ENCODE measurements around the gene RPS6KB1.
"Not testable (repeated sequence)": the region's sequence is repeated elsewhere in the genome, so short reads cannot be mapped to it uniquely, and the experiment has no call there.

Gene RPS6KB1

GRCh38 chr17:59848778-59849177 lies 44.1 kb upstream of the RPS6KB1 start:
- Mint-ChIP-seq H3K4me3 (no peak overlapping the region), H3K36me3 (ENCODE audit: low read depth) (no peaks in the 10 kb centered on the region), H3K27me3 (ENCODE audit: low read depth) (no peaks in the 10 kb centered on the region), H3K27ac (peak overlapping the region; percentile 69 to 97 (median 84)), H3K9me3 (no peaks in the 10 kb centered on the region), H3K4me1 (peaks cover 64% of the 10 kb centered on the region)
- TF ChIP-seq, protein P1, sequence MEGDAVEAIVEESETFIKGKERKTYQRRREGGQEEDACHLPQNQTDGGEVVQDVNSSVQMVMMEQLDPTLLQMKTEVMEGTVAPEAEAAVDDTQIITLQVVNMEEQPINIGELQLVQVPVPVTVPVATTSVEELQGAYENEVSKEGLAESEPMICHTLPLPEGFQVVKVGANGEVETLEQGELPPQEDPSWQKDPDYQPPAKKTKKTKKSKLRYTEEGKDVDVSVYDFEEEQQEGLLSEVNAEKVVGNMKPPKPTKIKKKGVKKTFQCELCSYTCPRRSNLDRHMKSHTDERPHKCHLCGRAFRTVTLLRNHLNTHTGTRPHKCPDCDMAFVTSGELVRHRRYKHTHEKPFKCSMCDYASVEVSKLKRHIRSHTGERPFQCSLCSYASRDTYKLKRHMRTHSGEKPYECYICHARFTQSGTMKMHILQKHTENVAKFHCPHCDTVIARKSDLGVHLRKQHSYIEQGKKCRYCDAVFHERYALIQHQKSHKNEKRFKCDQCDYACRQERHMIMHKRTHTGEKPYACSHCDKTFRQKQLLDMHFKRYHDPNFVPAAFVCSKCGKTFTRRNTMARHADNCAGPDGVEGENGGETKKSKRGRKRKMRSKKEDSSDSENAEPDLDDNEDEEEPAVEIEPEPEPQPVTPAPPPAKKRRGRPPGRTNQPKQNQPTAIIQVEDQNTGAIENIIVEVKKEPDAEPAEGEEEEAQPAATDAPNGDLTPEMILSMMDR (IDR thresholded peaks at IDR 0.05; ENCODE audit: unreplicated experiment in 3 of 3): no peak

DNA sequence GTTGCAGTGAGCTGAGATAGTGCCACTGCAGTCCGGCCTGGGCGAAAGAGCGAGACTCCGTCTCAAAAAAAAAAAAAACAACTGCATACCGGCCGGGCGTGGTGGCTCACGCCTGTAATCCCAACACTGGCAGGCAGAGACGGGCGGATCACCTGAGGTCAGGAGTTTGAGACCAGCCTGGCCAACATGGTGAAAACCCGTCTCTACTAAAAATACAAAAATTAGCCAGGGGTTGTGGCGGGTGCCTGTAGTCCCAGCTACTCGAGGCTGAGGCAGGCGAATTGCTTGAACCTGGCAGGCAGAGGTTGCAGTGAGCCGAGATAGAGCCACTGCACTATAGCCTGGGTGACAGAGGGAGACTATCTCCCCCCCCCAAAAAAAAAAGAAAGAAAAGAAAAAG lies 42.6 kb upstream of the RPS6KB1 start:
- not testable (repeated sequence) for H3K9me3 Mint-ChIP-seq; H3K4me3 Mint-ChIP-seq; H3K27me3 Mint-ChIP-seq (ENCODE audit: low read depth); H3K36me3 Mint-ChIP-seq (ENCODE audit: low read depth); H3K27ac Mint-ChIP-seq
- peaks cover 58% of the 10 kb centered on the region for H3K4me1 Mint-ChIP-seq

DNA sequence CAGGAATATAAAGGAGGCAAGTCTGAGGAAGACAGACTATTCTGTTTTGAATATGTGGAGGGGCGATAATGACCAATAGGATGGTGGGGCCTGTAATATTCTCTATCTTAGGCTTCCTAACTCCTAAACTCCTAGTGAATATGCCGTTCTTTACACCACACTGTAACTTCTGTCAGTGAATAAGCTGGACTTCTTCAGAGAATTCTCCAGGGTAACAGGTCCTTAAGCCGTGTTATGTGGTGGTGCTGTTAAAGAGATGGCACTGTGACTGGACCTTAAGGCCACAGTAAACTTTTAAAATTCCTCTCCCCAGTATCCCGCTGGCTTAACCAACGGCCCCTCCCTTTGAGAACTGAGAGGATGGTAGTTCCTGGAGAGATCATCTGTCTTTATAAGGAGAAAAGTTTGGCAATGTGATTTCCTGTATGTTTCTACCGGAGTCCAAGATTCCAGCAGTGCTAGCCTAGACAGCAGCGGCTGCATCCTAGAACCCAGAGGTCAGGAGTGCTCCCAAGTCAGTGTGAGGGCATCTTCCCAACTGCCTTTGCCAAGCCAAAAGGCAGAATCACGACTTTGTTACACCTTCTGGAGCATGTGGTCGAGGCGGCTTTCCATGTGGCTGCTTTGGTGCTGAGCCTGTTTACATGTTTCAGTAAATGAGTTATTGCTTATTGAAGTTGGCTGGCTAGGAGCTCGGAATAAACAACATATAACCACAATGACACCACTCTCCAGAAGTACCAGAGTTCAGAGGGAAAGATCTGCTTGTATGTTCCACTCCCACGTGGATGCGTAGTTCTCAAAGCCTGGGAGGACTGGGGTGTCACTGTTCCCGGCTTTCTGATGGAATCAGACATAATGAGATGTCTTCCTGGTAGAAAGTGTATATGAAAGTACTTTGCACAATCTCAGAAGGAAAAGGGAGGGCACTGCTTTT lies 41.2 kb upstream of the RPS6KB1 start:
- Mint-ChIP-seq H3K9me3 (no peaks in the 10 kb centered on the region), H3K36me3 (ENCODE audit: low read depth) (no peaks in the 10 kb centered on the region), H3K27ac (peak overlapping the region; percentile 94 to 97 (median 94)), H3K27me3 (ENCODE audit: low read depth) (no peaks in the 10 kb centered on the region), H3K4me1 (peaks cover 49% of the 10 kb centered on the region), H3K4me3 (peak overlapping the region in 2 of 3 experiments; percentile 16 to 50)
- TF ChIP-seq, protein P1 (IDR thresholded peaks at IDR 0.05; ENCODE audit: unreplicated experiment in 3 of 3): no peak

GRCh38 chr17:59852847-59853167 lies 40.1 kb upstream of the RPS6KB1 start:
- H3K27me3 Mint-ChIP-seq (ENCODE audit: low read depth); H3K36me3 Mint-ChIP-seq (ENCODE audit: low read depth); H3K4me3 Mint-ChIP-seq; H3K9me3 Mint-ChIP-seq: not testable (repeated sequence)
- H3K27ac Mint-ChIP-seq: peak overlapping the region; percentile 90 to 97 (median 94)
- peaks cover 44% of the 10 kb centered on the region for H3K4me1 Mint-ChIP-seq

- Mint-ChIP-seq H3K9me3 (no peaks in the 10 kb centered on the region), H3K27me3 (ENCODE audit: low read depth) (no peaks in the 10 kb centered on the region), H3K27ac (peak overlapping the region; percentile 90 to 97 (median 94)), H3K4me1 (peaks cover 46% of the 10 kb centered on the region), H3K4me3 (no peak overlapping the region), H3K36me3 (ENCODE audit: low read depth) (no peaks in the 10 kb centered on the region)
- TF ChIP-seq, protein P1 (IDR thresholded peaks at IDR 0.05; ENCODE audit: unreplicated experiment in 3 of 3): peak in 2 of 3 experiments; percentile 22 to 42
These were observed 39.6 kb upstream of the RPS6KB1 start for GRCh38 chr17:59853168-59853918.

DNA sequence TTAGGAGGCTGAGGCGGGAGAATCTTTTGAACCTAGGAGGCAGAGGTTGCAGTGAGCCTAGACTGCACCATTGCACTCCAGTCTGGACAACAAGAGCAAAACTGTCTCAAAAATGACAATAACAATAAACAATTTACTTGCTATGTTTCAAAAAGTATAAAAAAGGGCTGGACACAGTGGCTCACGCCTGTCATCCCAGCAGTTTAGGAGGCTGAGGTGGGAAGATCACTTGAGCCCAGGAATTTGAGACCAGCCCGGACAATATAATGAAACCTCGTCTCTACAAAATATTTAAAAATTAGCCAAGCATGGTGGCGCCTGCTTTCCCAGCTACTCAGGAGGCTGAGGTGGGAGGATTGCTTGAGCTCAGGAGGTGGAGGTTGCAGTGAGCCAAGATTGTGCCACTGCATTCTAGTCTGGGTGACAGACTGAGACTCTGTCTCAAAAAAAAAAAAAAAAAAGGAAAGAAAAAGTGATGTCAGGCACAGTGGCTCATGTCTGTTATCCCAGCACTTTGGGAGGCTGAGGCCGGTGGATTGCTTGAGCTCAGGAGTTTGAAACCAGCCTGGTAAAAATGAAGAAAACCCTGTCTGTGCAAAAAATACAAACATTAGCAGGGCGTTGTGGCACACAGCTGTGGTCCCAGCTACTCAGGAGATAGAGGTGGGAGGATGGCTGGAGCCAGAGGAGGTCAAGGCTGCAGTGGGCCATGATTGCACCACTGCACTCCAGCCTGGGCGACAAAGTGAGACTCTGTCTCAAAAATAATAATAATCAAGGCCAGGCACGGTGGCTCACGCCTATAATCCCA lies 38.8 kb upstream of the RPS6KB1 start:
- not testable (repeated sequence) for H3K4me3 Mint-ChIP-seq; H3K36me3 Mint-ChIP-seq (ENCODE audit: low read depth)
- peak overlapping the region in 2 of 3 experiments; percentile 50 to 97 for H3K27ac Mint-ChIP-seq

More for the DNA sequence above, 38.8 kb upstream of the RPS6KB1 start:
- peaks cover 43% of the 10 kb centered on the region for H3K4me1 Mint-ChIP-seq
- not testable (repeated sequence) for H3K27me3 Mint-ChIP-seq (ENCODE audit: low read depth); H3K9me3 Mint-ChIP-seq

All from nephron (organoid).